HEK293 (cell line): ENCODE results near the gene CELSR1.

Experiments used
- CTCF ChIP-seq: fragments of 450-650 bp; formaldehyde crosslinking; IDR thresholded peaks from 2 replicates; pipeline ENCODE4 v1.5.1; 2016; ENCODE audit warnings: missing biosample characterization, missing genetic modification characterization
- ELK4 ChIP-seq: IDR thresholded peaks from 2 replicates; pipeline ENCODE4 v1.6.1; 2011; ENCODE audit warnings: mild to moderate bottlenecking, low read depth, low read length, borderline replicate concordance
- PBX3 ChIP-seq: sonication (generic); formaldehyde crosslinking; IDR thresholded peaks from 2 replicates; pipeline ENCODE4 v1.8.1; 2022; ENCODE audit warnings: mild to moderate bottlenecking, moderate library complexity, missing genetic modification reagents
- PRDM1 ChIP-seq: fragments of 450-650 bp; formaldehyde crosslinking; IDR thresholded peaks from 2 replicates; pipeline ENCODE4; 2016; ENCODE audit warnings: missing biosample characterization, missing genetic modification characterization
- TCF7L2 ChIP-seq: IDR thresholded peaks from 2 replicates; pipeline ENCODE4 v1.6.1; 2011; ENCODE audit warnings: low read depth, mild to moderate bottlenecking, inconsistent platforms, low read length, moderate library complexity, borderline replicate concordance
- ZBTB20 ChIP-seq: fragments of 450-650 bp; formaldehyde crosslinking; IDR thresholded peaks from 2 replicates; pipeline ENCODE4 v1.5.1; 2016; ENCODE audit warnings: missing biosample characterization, missing genetic modification characterization
- ZBTB44 ChIP-seq: fragments of 450-650 bp; IDR thresholded peaks from 2 replicates; pipeline ENCODE4 v1.5.1; 2018; ENCODE audit warnings: missing biosample characterization, mild to moderate bottlenecking, missing genetic modification characterization
- ZBTB49 ChIP-seq: fragments of 450-650 bp; formaldehyde crosslinking; IDR thresholded peaks from 2 replicates; pipeline ENCODE4 v1.5.1; 2016; ENCODE audit warnings: missing biosample characterization, missing genetic modification characterization, low read depth
- ZNF140 ChIP-seq: fragments of 450-650 bp; formaldehyde crosslinking; IDR thresholded peaks from 2 replicates; pipeline ENCODE4 v1.5.1; 2016; ENCODE audit warnings: missing biosample characterization, missing genetic modification characterization
- ZNF23 ChIP-seq: fragments of 450-650 bp; formaldehyde crosslinking; IDR thresholded peaks from 2 replicates; pipeline ENCODE4 v1.5.1; 2016; ENCODE audit warnings: missing biosample characterization, missing genetic modification characterization, borderline replicate concordance
- ZNF335 ChIP-seq: fragments of 450-650 bp; formaldehyde crosslinking; conservative IDR thresholded peaks from 2 replicates; pipeline ENCODE4 v1.5.1; 2016; ENCODE audit warnings: missing biosample characterization, missing genetic modification characterization
- ZNF560 ChIP-seq: fragments of 450-650 bp; formaldehyde crosslinking; IDR thresholded peaks from 2 replicates; pipeline ENCODE4 v1.5.1; 2017; ENCODE audit warnings: missing biosample characterization, missing genetic modification characterization, borderline replicate concordance

GRCh38 chr22:46373921-46374662 lies 163.3 kb downstream of the CELSR1 start:
- TF ChIP-seq CTCF (tag by site-specific recombination): no peak
- TF ChIP-seq ZBTB20 (tag by site-specific recombination): no peak
- no peak for TF ChIP-seq ELK4
- no peak for TF ChIP-seq TCF7L2
- TF ChIP-seq PRDM1: no peak
- TF ChIP-seq ZNF335 (tag by site-specific recombination): no peak
- TF ChIP-seq ZNF140: no peak
- TF ChIP-seq ZNF23 (tag by site-specific recombination): no peak
- no peak for TF ChIP-seq ZBTB44 (tag by site-specific recombination)
- TF ChIP-seq ZBTB49 (tag by site-specific recombination): no peak
- TF ChIP-seq ZNF560 (tag by site-specific recombination): no peak
- TF ChIP-seq PBX3 (CRISPR knock-in tag): no peak
